NOMO-1 treated with DMSO at 0.1 percent for 48 hours (cell line): Measurements from ENCODE around the gene CRHR1.
A peak's percentile ranks its signal among the peaks of the same experiment; 100 is the strongest.

Experiments
- DNase-seq: peaks from one replicate; lab custom pipeline; 2025; ENCODE audit not compliant: unreplicated experiment; lab: John Stamatoyannopoulos, UW

The CRHR1 gene

GRCh38 chr17:45788057-45788456 is 3.9 kb downstream of the CRHR1 start:
- DNase-seq, result no peak

DNA sequence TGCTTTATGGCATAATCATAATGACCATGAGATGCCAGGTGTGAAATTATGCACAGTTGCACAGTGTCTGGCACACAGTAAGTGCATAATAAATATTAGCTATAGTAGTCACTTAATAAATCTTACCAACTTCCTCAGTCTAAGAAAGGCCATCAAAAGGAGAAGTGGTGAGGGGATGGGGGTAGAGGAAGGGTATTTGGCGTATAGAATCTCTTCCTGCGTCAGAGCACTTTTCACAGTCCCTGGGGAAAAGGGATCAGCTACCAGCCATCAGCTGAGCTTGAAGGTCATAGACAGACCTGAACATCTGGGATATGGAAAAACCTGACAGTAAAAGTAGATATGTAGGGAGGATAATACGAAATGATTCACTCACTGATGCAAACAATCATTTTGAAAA is 5.8 kb downstream of the CRHR1 start:
- DNase-seq, result peak; percentile 13

GRCh38 chr17:45790296-45790922 is 6.3 kb downstream of the CRHR1 start:
- DNase-seq, result no peak

DNA sequence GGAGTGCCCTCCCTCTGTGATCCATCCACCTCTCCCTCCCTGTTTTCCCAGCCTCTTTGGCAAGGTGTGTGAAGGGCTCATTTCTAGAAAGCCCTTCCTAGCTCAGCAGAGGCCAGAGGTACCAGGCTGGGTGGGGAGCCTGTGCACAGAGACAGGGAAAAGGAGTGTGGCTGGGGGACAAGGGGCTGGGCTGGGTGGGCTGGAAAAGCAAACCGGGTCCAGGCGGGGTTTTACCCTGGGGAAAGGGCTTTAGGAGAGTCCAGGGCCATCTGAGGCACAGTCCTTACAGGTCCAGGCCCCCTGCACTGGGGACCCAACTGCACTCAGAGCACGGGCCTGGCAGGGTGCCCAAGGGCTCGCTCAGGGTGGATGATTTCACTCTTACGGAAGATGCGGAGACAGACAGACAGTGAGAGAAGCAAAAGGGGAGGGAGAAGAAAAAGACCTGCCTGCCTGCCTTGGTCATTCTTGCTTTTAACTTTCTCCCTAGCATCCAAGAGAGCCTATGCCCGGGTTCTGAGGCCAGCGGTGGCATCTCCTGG is 7.0 kb downstream of the CRHR1 start:
- no peak for DNase-seq

DNA sequence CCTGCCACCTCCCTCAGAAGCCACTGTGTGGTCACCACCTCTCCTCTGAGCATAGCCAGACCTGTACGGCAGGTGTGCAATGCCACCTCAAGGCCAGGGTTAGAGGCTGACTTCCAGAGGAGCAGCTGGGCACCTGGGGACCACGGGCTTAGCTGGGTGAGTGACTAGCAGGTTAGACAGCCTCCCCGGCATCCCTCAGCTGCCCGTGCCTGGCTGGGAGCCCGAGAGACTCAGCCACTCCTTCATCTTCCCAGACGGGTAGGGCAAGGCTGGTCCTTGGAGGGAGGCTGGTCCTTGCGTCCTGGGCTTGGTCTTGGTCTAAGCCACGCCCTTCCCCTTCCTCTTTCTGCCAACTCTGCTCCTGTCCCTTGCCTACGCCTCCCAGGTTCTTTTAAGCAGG is 7.8 kb downstream of the CRHR1 start:
- DNase-seq, result no peak

DNA sequence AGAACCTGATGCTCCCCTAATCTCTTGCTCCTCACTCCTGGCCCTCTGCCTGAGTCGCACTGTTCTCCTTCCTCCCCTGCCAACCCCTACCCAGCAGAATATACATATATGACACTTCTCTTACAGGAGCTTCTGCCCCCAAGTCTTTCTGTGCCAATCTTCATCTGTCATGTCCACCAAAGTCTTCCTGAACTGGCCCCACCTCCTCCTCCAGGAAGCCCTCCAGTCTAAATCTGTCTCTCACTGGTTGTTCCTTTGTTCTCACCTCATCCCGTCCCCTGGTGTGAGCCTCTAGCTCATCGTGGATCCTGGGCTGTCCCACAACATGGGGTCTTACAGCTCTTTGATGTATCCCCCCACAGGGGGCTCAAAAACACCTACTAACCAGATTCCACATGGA is 8.3 kb downstream of the CRHR1 start:
- no peak for DNase-seq

- DNase-seq, result no peak
Measured at GRCh38 chr17:45792995-45793755, 9.1 kb downstream of the CRHR1 start.

DNA sequence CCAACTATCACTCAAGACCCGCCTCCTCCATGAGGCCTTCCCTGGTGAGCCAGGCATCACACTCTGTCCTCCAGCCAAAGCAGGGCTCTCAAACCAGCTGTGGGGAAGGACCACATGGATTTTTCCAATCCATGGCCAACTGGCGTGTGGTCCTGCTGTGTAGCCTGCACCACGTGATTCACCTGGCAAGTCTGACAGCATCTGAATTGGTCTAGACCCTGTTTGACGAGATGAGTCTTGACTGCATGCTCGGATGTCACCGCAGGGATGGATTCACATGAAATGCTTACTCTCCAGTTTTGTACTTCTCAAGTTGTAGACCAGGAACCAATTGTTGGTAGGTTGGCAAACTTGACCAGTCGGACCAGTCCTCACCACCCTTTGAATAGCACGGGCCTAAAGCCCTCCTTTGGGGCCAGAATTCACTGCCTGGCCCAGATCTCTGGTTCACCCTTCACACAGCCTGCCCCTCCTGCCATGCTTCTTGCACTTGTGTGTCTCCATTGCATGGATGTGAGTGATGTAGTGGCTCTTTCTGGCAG is 9.9 kb downstream of the CRHR1 start:
- DNase-seq, result no peak

DNA sequence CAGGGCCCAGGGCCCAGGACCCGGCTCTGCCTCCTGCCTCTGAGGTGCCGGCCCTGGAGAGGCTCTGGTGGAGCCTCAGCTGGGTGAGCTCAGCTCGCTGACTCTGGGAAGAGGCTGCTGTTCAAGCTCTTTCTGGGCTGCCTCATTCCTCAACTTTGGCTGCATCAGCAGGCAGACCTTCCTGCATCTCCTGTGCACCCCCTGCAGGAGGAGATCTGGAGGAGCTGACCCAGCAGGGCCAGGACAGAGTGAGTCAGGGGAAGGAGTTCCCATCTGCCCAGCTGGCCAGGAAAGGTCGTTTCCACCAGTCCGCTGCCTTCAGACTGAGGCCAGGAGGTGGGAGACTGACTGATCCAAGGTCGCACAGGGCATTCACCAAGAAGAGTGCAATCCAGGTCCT is 10.7 kb downstream of the CRHR1 start:
- no peak for DNase-seq

DNA sequence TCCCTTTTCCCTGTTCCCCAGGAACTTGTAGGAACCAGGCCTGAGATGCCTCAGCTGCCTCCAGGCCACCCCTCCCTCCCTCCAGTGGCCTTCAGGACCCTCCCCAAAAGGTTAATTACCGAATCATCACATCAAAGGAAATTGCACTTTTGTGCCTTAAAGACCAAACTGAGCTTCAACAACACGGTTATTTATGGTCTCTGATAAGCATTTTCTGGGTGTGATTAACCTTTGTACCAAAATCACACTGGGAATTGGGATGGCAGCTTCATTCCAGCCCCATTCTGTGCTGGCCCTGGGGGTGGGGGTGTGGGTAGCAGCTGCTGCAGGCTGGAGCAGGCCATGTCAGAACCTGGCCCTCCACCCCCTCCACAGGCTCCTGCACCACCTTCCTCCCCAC is 16.7 kb downstream of the CRHR1 start:
- DNase-seq, result no peak

DNA sequence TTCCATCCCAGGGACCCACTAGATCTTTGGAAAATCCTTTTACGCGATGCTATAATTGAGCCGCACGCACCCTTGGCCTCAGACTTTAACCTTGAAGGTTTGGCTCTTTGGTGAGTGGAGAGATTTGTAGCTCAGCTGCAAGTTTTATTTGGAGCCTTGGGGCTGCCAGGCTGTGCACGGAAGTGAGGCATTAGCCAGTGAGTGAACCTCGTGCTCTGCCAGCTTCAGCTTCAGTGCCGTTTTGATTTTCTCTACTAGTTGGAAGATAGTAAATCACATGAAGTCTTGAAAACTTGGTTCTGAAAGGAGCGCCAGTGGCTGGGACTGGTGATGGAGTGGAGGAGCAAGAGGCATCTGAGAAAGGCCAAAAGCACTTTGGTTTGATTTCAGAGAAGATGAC is 17.3 kb downstream of the CRHR1 start:
- no peak for DNase-seq

- no peak for DNase-seq
Measured at GRCh38 chr17:45808845-45809244, 24.7 kb downstream of the CRHR1 start.

DNA sequence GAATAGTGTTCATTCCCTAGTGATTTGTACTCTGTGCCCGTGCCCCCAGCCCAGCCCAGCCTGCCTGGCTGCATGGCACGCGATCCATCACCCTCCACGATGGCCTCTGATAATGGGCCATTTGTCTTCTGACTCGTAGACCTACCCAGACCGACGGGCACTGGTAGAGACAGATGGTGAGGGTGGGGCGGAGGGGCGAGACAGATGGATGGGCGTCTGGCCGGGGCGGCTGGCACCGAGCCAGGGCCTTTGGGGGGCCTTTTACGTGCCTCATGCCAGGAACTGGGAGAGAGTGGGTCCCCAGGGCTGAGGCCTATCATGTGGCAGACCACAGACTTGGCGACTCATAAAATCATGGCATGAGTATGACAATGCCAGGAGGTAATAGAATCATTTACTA is 25.4 kb downstream of the CRHR1 start:
- DNase-seq, result no peak

DNA sequence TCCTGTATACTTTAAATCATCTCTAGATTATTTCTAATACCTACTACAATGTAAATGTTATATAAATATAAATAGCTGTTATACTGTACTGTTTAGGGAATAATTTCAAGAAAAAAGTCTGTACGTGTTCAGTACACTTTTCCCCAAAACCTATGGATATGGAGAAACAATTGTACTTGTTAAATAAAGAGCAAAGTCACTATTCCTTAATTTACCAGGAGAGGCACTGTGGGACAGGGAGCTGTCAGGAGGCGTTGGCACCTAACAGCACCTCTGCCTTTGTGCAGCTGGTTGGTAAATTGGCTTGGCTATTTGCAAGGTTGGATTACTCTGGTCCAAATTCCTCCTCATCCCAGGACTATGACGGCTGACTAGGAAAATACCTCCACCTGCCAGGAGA is 28.0 kb downstream of the CRHR1 start:
- DNase-seq, result no peak

DNA sequence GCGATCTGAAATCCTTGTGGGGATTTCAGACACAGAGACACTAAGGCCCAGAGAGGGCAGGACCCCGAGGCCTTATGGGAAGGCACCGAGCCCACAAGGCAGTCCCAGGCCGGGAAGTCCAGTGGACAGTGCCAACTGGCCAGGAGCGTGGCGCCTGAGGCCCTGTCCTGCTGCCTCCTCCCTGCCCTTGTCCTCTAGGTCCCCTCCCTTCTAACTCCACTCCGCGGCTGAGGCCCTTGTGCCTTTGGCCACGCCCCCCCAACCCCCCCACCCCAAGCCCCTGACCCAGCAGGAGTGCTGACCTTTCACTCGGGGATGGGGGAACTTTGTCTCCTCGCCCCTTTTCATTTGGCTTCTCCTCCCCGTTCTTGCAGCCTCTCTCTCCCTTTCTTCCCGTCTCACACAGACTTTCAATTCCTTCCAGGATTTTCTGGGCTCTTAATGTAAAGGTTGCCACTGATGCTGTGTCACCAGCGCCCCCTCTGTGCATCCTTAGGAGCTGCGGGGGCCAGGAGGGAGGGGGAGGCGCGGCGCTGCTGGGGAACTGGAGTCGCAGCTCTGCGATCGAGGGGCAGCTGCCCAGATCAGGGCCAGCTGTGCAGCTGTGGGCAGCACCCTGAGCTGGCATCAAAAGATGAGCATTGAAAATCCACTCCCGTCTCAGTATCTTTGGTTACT is 29.1 kb downstream of the CRHR1 start:
- DNase-seq, result no peak

DNA sequence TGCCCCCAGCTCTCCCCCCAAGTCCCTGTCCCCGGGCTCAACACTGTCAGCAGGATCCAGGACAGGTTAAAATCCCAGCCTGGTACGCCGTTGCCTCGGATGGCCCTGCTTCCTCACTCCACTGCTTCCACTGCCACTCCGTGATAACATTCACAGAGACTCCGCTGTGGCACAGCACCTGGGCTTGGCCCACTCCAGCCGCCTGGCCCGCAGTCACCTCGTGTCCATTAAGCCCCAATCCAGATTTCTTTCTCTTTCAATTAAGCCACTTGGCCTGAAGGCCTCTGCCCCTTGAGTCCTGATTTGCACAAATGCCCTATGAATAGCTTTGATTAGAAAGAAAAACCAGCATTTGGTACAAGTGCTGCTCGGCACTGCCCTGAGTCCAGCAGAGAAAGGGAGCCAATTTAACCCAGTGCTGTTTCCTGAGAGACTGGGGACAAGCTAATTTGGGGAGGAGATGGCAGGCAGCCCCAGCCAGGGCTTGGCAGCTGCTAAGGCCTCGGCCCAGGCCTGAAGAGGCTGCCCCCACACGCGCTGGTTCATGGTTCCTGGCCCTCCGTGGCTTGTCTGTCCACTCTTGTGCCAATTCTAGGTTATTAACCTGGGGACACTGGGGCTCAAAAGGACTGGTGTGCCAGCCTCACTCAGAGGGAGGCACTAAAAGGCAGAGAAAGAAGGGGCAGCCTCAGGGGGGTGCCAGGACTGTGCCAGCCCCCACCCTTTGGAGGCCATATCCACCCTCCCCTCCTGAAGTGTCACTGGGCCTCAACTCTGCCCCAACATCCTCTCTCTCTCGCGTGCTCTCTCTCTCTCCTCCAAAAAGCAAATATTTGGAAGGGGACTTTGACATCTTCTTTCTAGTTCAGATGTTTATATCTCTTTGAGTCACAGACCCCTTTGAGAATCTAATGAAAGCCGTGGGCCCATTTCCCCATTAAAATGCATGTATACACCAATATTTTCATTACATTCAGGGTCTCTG is 30.8 kb downstream of the CRHR1 start:
- DNase-seq, result no peak

- no peak for DNase-seq
Measured at GRCh38 chr17:45815752-45816151, 31.6 kb downstream of the CRHR1 start.

DNA sequence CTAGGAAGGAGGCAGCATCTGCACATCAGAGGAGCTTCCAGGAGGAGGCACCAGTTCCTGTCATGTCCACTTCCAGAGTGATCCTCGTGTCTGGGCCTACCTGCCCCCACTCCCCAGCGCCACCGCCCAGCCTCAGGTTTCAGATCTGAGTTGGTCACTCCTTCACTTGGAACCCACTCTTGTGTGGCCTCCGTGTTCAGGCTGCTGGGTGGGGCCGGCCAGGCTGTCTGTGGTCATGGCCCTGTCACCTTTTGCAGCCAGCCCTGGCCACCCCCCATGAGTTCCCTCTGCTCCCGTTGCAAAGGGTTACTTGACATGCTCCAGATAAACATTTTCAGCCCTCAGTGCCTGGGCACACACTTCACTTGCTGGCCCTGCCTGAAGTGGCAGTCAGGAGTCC is 33.9 kb downstream of the CRHR1 start:
- no peak for DNase-seq

DNA sequence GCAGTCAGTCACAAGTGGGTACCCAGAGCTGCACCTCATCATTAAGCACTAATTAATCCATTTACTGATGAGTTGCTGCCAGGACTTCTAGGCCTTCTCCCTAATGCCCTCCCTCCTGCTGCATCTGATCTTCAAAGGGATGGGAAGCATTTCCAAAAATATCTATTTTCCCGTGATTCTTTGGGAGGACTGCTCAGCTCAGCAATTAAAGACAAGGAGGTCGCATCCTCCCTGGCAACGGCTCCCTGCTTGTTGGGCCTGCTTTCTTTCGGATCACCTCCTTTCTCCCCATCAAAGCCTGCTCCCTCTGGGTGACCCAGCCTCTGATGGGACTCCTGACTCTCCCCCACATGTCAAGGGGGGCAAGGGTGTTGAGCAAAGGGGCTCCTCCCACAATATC is 34.6 kb downstream of the CRHR1 start:
- no peak for DNase-seq

- DNase-seq, result no peak
Measured at GRCh38 chr17:45819632-45820031, 35.5 kb downstream of the CRHR1 start.
